OCI-LY1 (cell line): ENCODE results near the gene IGF1R.

Experiments
- H2AFZ ChIP-seq: fragments of 200-600 bp; sonication (generic), shearing (Covaris generic); 2 replicates; pipeline ENCODE4 v1.6.0; 2014; ENCODE audit warnings: antibody characterized with exemption, mild to moderate bottlenecking, low read length
- H3F3A ChIP-seq: fragments of 200-600 bp; sonication (generic), shearing (Covaris generic); 2 replicates; pipeline ENCODE4 v1.6.0; 2014; ENCODE audit warnings: mild to moderate bottlenecking, antibody characterized with exemption, low read length, moderate library complexity; ENCODE audit not compliant: insufficient read depth
- H3K27ac ChIP-seq: fragments of 200-600 bp; sonication (generic); 2 replicates; pipeline ENCODE4 v1.5.1; 2014; ENCODE audit warnings: low read length, mixed run types, mild to moderate bottlenecking, low read depth; ENCODE audit not compliant: poor library complexity, severe bottlenecking
- H3K27me3 ChIP-seq: fragments of 200-600 bp; sonication (generic); 2 replicates; pipeline ENCODE4 v1.6.0; 2014; ENCODE audit warnings: antibody characterized with exemption, mild to moderate bottlenecking, low read length, moderate library complexity; ENCODE audit not compliant: insufficient read depth
- H3K36me3 ChIP-seq: fragments of 200-600 bp; sonication (generic); 2 replicates; pipeline ENCODE4 v1.6.1; 2014; ENCODE audit warnings: mild to moderate bottlenecking, antibody characterized with exemption, low read length, moderate library complexity, mixed read lengths; ENCODE audit not compliant: insufficient read depth
- H3K4me1 ChIP-seq: fragments of 200-600 bp; sonication (generic); 2 replicates; pipeline ENCODE4 v1.5.1; 2014; ENCODE audit warnings: mild to moderate bottlenecking, low read length, moderate library complexity; ENCODE audit not compliant: insufficient read depth, severe bottlenecking
- H3K4me2 ChIP-seq: fragments of 200-600 bp; sonication (generic), shearing (Covaris generic); 2 replicates; pipeline ENCODE4 v1.6.1; 2014; ENCODE audit warnings: low read length
- H3K4me3 ChIP-seq: fragments of 200-600 bp; sonication (generic); 2 replicates; pipeline ENCODE4 v1.5.1; 2014; ENCODE audit warnings: low read length, low read depth, mild to moderate bottlenecking, mixed read lengths; ENCODE audit not compliant: poor library complexity, severe bottlenecking
- H3K79me2 ChIP-seq: fragments of 200-600 bp; shearing (Covaris generic); 2 replicates; pipeline ENCODE4 v1.6.1; 2016; ENCODE audit warnings: mixed run types, low read length, mixed read lengths; ENCODE audit not compliant: insufficient read depth
- H3K9ac ChIP-seq: fragments of 200-600 bp; sonication (generic), shearing (Covaris generic); 2 replicates; pipeline ENCODE4 v1.6.1; 2014; ENCODE audit warnings: mild to moderate bottlenecking, low read length, mixed read lengths
- H3K9me2 ChIP-seq: fragments of 200-600 bp; sonication (generic), shearing (Covaris generic); 2 replicates; pipeline ENCODE4 v1.6.1; 2014; ENCODE audit warnings: low read depth, mild to moderate bottlenecking, low read length, mixed read lengths
- H3K9me3 ChIP-seq: fragments of 200-600 bp; shearing (Covaris generic); 2 replicates; pipeline ENCODE4 v1.6.1; 2014; ENCODE audit warnings: low read length, mixed read lengths
- H4K20me1 ChIP-seq: fragments of 200-600 bp; sonication (generic), shearing (Covaris generic); 2 replicates; pipeline ENCODE4 v1.6.0; 2016; ENCODE audit warnings: mild to moderate bottlenecking, low read length; ENCODE audit not compliant: insufficient read depth
- CTCF ChIP-seq: fragments of 200-600 bp; sonication (generic), shearing (Covaris generic); IDR thresholded peaks from 2 replicates; pipeline ENCODE4 v1.5.1; 2017; ENCODE audit warnings: mild to moderate bottlenecking, antibody characterized with exemption, low read length, moderate library complexity, mixed read lengths
- EZH2 ChIP-seq: fragments of 200-600 bp; sonication (generic), shearing (Covaris generic); IDR thresholded peaks from 2 replicates; pipeline ENCODE4 v1.8.0; 2017; ENCODE audit warnings: borderline replicate concordance, mixed run types, mild to moderate bottlenecking, antibody characterized with exemption, low read length, moderate library complexity, mixed read lengths

Gene IGF1R

DNA sequence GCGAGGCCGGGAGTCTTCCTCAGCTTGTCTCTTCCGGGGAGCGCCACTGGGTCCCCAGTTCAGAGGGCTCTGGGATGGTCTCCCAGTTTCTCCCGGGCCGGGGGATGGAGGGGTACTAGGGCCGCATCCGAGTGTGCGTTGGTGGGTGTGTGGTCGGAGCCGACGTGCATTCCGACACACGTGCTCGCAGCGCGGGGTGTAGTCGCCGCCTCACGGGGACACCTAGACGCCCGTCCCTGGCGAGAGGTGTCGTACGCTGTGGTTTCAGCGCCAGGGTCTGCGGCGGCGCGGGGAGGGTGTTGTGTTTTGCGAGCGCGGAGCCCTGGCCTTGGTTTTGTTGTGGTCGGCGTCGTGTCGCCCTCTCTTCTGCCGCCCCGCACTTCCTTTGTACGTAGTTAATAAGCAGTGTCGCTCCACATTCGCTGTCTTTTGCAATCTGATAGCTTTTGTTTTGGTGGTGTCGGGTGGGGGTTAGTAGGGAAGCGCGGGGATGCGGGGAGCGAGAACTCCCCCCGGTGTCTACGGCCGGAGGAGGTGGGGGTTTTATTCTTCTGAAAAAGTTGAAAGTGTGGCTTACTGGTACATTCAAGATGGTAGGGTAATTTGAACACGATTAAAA is 2.2 kb downstream of the IGF1R start:
- Histone ChIP-seq H3K4me2 (no peak overlapping the region), H3K36me3 (no peaks in the 10 kb centered on the region), H3K4me1 (no peaks in the 10 kb centered on the region), H3K9me2 (no peaks in the 10 kb centered on the region), H3F3A (no peaks in the 10 kb centered on the region), H3K27me3 (no peaks in the 10 kb centered on the region), H3K27ac (no peak overlapping the region), H3K9ac (no peak overlapping the region), H3K4me3 (no peak overlapping the region), H3K9me3 (no peaks in the 10 kb centered on the region), H3K79me2 (no peaks in the 10 kb centered on the region), H2AFZ (no peak overlapping the region), H4K20me1 (no peaks in the 10 kb centered on the region)
- TF ChIP-seq EZH2, result no peak
- TF ChIP-seq CTCF, result no peak

DNA sequence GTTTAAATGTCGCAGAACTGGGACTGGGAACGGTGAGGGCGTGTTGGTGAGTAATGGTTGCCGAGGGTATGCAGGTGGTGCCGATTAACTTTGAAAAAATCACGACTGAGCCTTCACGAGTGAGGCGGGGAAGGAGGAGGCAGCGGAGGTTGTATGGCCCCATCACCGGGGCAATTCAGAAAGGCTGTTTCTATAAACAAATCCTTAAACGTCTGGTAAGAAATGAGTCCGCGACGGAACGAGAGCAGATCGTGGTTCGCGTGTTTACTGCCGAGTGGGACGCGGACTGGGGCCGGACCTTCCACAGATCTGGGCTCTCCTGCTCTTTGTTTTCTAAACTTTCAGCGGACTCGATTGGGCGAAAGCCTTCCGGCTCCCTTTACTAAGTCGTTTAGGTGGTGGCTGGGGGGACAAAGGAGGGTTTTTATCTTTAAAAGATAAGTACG is 2.7 kb downstream of the IGF1R start:
- Histone ChIP-seq H2AFZ (no peak overlapping the region), H3K9me2 (no peaks in the 10 kb centered on the region), H3K4me3 (no peak overlapping the region), H3K36me3 (no peaks in the 10 kb centered on the region), H4K20me1 (no peaks in the 10 kb centered on the region), H3K4me2 (no peak overlapping the region), H3F3A (no peaks in the 10 kb centered on the region), H3K9ac (no peak overlapping the region), H3K4me1 (no peaks in the 10 kb centered on the region), H3K9me3 (no peaks in the 10 kb centered on the region), H3K27ac (no peak overlapping the region), H3K27me3 (no peaks in the 10 kb centered on the region), H3K79me2 (no peaks in the 10 kb centered on the region)
- TF ChIP-seq EZH2 (no peak), CTCF (no peak)

GRCh38 chr15:98651581-98652220 is 3.4 kb downstream of the IGF1R start:
- H3F3A ChIP-seq, result no peaks in the 10 kb centered on the region
- no peak overlapping the region for H3K4me3 ChIP-seq
- H3K27me3 ChIP-seq, result no peaks in the 10 kb centered on the region
- TF ChIP-seq EZH2 (no peak), CTCF (no peak)
- H3K36me3 ChIP-seq, result no peaks in the 10 kb centered on the region
- no peak overlapping the region for H3K27ac ChIP-seq
- no peaks in the 10 kb centered on the region for H3K79me2 ChIP-seq
- no peak overlapping the region for H3K9ac ChIP-seq
- H4K20me1 ChIP-seq, result no peaks in the 10 kb centered on the region
- no peak overlapping the region for H3K4me2 ChIP-seq
- no peaks in the 10 kb centered on the region for H3K9me2 ChIP-seq
- H2AFZ ChIP-seq, result no peak overlapping the region
- H3K4me1 ChIP-seq, result no peaks in the 10 kb centered on the region
- no peaks in the 10 kb centered on the region for H3K9me3 ChIP-seq
